Measurements from ENCODE around the gene ADGRD1. TPM values are rescaled to one million over a fixed set of nuclear protein-coding genes. Genes with fewer than 3 reads are reported as not detected.

Gene ADGRD1
- total and polyA plus RNA-seq, 4 donors, result 2.1 to 97.6 (median 31.0) TPM

DNA sequence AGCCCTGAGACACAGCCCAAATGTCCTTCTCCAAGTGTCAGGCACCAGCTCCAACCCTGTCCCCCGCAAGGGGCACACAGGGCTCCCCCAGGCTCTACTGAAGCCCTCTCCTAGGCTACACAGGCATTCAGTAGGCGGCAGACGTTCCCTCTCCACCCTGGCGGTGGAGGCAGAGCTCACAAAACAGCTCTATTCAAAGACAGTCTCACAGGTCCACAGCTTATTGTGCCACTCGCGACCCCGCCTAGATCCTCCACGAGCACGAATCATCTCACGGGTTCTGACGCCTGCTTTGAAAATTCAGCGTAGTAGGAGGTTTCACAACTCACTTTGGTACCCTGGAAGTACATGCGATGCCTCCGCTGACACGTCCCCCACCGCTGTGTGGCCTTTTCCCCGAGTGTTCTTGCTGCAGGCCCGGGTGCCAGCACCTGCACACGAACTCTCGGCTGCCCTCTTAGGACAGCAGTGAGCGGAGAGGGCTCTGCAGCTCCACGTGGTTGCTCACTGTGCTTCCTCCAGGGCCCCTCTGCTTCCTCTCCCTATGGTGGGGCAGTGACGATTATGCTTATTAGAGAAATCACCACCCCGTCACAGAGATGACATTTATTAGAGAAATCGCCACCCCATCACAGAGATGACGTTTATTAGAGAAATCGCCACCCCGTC, 78.5 kb downstream of the ADGRD1 start:
- WGBS, 2 donors, result 79 to 89% methylated on average over 28 of the region's 28 CpGs

DNA sequence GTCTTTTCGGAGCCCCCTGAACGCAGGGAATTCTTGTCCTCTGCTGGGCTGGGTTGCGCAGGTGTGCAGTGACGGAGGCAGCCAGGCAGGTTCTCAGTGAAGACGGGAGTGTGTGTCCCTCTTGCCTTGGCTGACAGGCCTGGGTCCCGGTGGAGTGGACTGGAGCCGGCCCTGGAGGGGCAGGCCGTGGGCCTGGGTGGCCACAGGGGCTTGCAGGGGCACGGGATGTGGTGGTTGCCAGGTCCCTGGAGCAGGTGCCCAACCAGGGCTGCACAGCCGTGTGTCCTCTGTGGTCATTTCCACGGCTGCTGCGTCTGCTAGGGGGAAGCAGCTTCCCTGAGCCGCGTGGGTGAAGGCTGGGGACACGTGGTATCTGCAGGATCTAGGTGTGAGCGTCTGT, 79.8 kb downstream of the ADGRD1 start:
- no peaks in the 10 kb centered on the region for H3K27me3 ChIP-seq (ENCODE audit: control insufficient read depth in 1 of 2, insufficient read depth in 2 of 2, low read length in 1 of 2)
- intact Hi-C loops (cut with DNase I), result no loop called here
- DNase-seq (no peak), ATAC-seq (ENCODE audit: low FRiP score) (no peak)
- H3K4me3 ChIP-seq (ENCODE audit: low read length in 2 of 2), result no peak overlapping the region
- H3K4me1 ChIP-seq (ENCODE audit: control insufficient read depth in 1 of 2, insufficient read depth in 2 of 2, low read length in 2 of 2), result no peaks in the 10 kb centered on the region
- H3K9me3 ChIP-seq (ENCODE audit: control insufficient read depth, low read length), result no peaks in the 10 kb centered on the region
- no peak overlapping the region for H3K27ac ChIP-seq (ENCODE audit: low read depth in 1 of 2, low read length in 2 of 2)
- 87 to 93% methylated on average over 13 to 16 of the region's 16 CpGs for WGBS, 2 donors
- H3K36me3 ChIP-seq (ENCODE audit: control insufficient read depth in 1 of 2, insufficient read depth in 2 of 2, low read length in 1 of 2), result no peaks in the 10 kb centered on the region

More for the DNA sequence above, 78.5 kb downstream of the ADGRD1 start:
- no peaks in the 10 kb centered on the region for H3K27me3 ChIP-seq (ENCODE audit: control insufficient read depth in 1 of 2, insufficient read depth in 2 of 2, low read length in 1 of 2)
- H3K4me1 ChIP-seq (ENCODE audit: control insufficient read depth in 1 of 2, insufficient read depth in 2 of 2, low read length in 2 of 2), result no peaks in the 10 kb centered on the region
- ATAC-seq (ENCODE audit: low FRiP score), result no peak
- H3K9me3 ChIP-seq (ENCODE audit: control insufficient read depth, low read length), result no peaks in the 10 kb centered on the region
- no peak overlapping the region for H3K27ac ChIP-seq (ENCODE audit: low read depth in 1 of 2, low read length in 2 of 2)
- H3K36me3 ChIP-seq (ENCODE audit: control insufficient read depth in 1 of 2, insufficient read depth in 2 of 2, low read length in 1 of 2), result no peaks in the 10 kb centered on the region
- no peak overlapping the region for H3K4me3 ChIP-seq (ENCODE audit: low read length in 2 of 2)
- no peak for DNase-seq
- intact Hi-C loops (cut with DNase I), result no loop called here

DNA sequence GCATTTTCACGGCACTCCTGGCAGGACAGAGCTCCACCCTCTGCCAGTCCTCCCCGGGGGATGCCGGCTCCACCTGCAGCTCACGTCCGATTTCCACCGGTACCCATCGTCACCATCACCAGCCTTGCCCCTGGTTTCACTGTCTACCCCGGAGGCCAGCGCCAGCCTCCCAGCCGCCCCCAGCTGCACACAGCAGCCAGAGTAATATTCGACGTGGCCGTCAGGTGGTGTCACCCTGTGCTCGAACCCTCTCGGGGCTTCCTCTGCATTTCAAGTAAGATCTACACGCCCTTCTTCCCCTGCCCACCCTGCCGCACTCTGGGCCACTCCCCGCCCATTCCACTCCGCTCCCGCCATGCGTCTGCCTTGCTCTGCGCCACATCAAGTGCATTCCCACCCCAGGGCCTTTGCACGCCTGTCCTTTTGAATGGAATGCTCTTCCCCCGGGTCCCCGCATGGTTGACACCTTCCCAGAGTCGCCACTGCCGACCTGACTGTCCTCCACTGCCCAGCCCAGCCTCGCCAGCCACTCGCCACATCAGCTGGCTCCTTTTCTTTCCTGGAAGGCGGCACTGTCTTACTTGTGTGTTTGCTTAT, 80.3 kb downstream of the ADGRD1 start:
- intact Hi-C loops (cut with DNase I), result no loop called here
- no peak for DNase-seq
- ATAC-seq (ENCODE audit: low FRiP score), result no peak
- Histone ChIP-seq H3K4me1 (ENCODE audit: control insufficient read depth in 1 of 2, insufficient read depth in 2 of 2, low read length in 2 of 2) (no peaks in the 10 kb centered on the region), H3K4me3 (ENCODE audit: low read length in 2 of 2) (no peak overlapping the region), H3K27ac (ENCODE audit: low read depth in 1 of 2, low read length in 2 of 2) (no peak overlapping the region), H3K36me3 (ENCODE audit: control insufficient read depth in 1 of 2, insufficient read depth in 2 of 2, low read length in 1 of 2) (no peaks in the 10 kb centered on the region), H3K27me3 (ENCODE audit: control insufficient read depth in 1 of 2, insufficient read depth in 2 of 2, low read length in 1 of 2) (no peaks in the 10 kb centered on the region), H3K9me3 (ENCODE audit: control insufficient read depth, low read length) (no peaks in the 10 kb centered on the region)
- WGBS, 2 donors, result 94 to 96% methylated on average over 30 of the region's 30 CpGs

DNA sequence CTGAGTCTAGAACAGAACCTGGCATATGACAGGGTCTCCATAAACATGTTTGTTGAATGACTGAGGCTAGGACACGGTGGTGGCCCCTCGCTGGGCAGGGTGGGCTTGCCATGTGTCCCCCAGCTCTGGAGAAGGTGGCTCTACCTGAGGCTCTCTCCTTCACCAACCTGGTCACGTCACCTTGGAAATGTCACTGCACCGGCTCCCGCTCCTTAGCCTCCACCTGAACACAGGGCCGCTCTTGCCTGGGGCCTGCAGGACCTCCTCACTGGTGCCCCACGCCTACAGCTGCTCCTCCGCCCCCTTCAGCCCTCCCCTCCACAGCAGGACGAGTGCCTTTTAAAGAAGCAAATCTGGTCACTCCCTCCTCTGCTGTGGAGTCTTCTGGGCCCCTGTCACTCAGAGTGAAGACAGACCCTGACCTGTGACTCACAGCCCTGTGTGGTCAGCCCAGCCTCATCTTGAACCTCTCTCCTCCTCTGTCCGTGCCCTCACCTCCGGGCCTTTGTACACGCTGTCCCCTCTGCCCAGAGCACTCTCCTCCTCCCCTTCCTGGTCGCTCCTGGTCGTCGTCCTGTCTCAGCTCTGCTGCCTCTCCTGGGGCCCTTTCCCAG, 81.0 kb downstream of the ADGRD1 start:
- Histone ChIP-seq H3K9me3 (ENCODE audit: control insufficient read depth, low read length) (no peaks in the 10 kb centered on the region), H3K4me3 (ENCODE audit: low read length in 2 of 2) (no peak overlapping the region), H3K27ac (ENCODE audit: low read depth in 1 of 2, low read length in 2 of 2) (no peak overlapping the region), H3K36me3 (ENCODE audit: control insufficient read depth in 1 of 2, insufficient read depth in 2 of 2, low read length in 1 of 2) (no peaks in the 10 kb centered on the region), H3K4me1 (ENCODE audit: control insufficient read depth in 1 of 2, insufficient read depth in 2 of 2, low read length in 2 of 2) (no peaks in the 10 kb centered on the region), H3K27me3 (ENCODE audit: control insufficient read depth in 1 of 2, insufficient read depth in 2 of 2, low read length in 1 of 2) (no peaks in the 10 kb centered on the region)
- DNase-seq (no peak), ATAC-seq (ENCODE audit: low FRiP score) (no peak)
- intact Hi-C loops (cut with DNase I), result no loop called here
- 76 to 80% methylated on average over 15 of the region's 15 CpGs for WGBS, 2 donors

DNA sequence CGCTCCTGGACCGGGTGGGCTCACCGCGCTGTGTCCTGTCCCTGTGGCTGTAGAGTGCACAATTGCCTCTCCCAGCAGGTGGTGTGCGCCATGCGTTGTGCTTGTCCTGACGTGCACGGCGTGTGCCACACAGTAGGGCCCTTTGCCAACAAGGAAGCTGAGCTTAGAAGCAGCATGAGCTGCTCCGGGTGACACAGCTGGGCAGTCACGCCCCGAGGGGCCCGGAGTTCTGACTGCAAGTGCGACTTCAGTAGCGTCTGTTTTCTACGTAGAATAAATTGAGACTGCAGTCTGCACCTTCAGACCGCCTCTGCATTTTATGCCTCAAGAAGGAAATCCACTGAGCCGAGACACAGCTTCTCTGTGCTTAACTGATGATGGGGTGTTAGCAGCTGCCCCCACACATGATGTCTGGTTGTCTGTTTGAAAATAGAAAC, 81.6 kb downstream of the ADGRD1 start:
- ATAC-seq (ENCODE audit: low FRiP score) (no peak), DNase-seq (no peak)
- Histone ChIP-seq H3K4me3 (ENCODE audit: low read length in 2 of 2) (no peak overlapping the region), H3K27ac (ENCODE audit: low read depth in 1 of 2, low read length in 2 of 2) (no peak overlapping the region), H3K9me3 (ENCODE audit: control insufficient read depth, low read length) (no peaks in the 10 kb centered on the region), H3K36me3 (ENCODE audit: control insufficient read depth in 1 of 2, insufficient read depth in 2 of 2, low read length in 1 of 2) (no peaks in the 10 kb centered on the region), H3K27me3 (ENCODE audit: control insufficient read depth in 1 of 2, insufficient read depth in 2 of 2, low read length in 1 of 2) (no peaks in the 10 kb centered on the region), H3K4me1 (ENCODE audit: control insufficient read depth in 1 of 2, insufficient read depth in 2 of 2, low read length in 2 of 2) (no peaks in the 10 kb centered on the region)
- intact Hi-C loops (cut with DNase I), result no loop called here
- 82 to 84% methylated on average over 18 of the region's 18 CpGs for WGBS, 2 donors

DNA sequence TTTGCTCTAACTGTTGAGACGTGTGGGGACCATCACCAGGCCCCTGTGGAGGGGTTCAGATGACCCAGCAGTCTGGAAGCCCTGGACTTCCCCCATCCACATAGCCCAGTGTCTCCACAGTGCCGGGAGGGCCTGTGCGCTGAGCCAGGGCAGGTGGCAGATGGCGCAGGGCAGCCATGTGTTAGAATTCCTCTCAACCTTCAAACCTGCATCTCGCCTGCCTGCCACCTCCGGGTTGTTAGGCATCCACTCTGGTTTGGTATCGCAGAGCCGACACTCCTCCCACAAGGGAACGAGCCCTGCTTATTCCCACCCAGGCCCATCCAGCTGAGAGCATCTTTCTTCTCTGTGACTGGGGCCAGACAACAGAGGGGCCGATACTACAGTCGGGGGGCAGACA, 84.5 kb downstream of the ADGRD1 start:
- 95% methylated on average over 11 of the region's 11 CpGs for WGBS, 2 donors

DNA sequence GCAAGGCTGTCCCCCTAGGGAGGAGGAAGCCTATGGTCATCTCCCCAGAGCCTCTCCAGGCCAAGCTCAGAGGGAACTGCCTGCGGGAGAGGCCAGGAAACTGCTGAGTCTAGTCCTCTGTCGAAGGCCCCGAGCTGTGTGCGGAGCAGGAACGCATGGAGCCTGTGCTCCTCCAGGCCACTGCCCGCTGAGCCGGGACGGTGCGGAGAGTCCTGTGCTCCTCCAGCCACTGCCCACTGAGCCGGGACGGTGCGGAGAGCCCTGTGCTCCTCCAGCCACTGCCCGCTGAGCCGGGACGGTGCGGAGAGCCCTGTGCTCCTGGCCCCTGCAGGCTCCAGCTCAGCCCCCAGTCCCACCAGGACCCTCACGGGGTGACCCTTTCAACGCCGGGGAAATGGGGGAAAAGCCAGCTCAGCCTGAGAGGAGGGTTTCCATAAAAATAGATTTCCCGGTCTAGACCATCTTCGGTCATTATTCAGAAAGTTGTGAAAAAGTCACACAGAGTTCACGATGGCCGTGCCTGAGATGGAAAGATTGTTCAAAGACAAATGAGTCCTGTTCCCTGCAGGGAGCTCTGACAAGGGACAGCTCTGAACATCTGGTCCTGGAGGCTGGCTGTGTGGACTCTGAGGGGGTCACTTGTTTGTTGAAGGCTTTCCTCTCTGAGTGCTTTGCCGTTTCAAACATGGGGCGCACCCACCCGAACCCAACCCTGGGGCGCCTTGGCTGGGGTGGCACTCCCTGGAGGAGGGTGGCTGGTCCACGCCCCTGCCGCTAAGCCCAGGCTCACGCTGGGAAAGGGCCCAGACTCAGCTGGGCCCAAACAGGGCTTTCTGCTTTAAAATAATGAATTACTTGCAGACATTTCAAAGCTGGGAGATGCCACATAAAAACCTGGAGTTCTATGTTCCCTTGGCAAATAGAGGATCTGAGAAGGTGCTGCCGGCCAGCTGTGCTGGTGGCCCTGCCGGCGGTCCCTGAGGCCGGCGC, 85.5 kb downstream of the ADGRD1 start:
- no peaks in the 10 kb centered on the region for H3K4me1 ChIP-seq (ENCODE audit: control insufficient read depth in 1 of 2, insufficient read depth in 2 of 2, low read length in 2 of 2)
- H3K9me3 ChIP-seq (ENCODE audit: control insufficient read depth, low read length), result no peaks in the 10 kb centered on the region
- DNase-seq (peak; percentile 33 to 66), ATAC-seq (ENCODE audit: low FRiP score) (no peak)
- no peak overlapping the region for H3K27ac ChIP-seq (ENCODE audit: low read depth in 1 of 2, low read length in 2 of 2)
- 76 to 79% methylated on average over 35 of the region's 35 CpGs for WGBS, 2 donors
- intact Hi-C loops (cut with DNase I), result no loop called here
- H3K27me3 ChIP-seq (ENCODE audit: control insufficient read depth in 1 of 2, insufficient read depth in 2 of 2, low read length in 1 of 2), result no peaks in the 10 kb centered on the region
- no peaks in the 10 kb centered on the region for H3K36me3 ChIP-seq (ENCODE audit: control insufficient read depth in 1 of 2, insufficient read depth in 2 of 2, low read length in 1 of 2)
- no peak overlapping the region for H3K4me3 ChIP-seq (ENCODE audit: low read length in 2 of 2)

More for the DNA sequence above, 84.5 kb downstream of the ADGRD1 start:
- Histone ChIP-seq H3K4me1 (ENCODE audit: control insufficient read depth in 1 of 2, insufficient read depth in 2 of 2, low read length in 2 of 2) (no peaks in the 10 kb centered on the region), H3K36me3 (ENCODE audit: control insufficient read depth in 1 of 2, insufficient read depth in 2 of 2, low read length in 1 of 2) (no peaks in the 10 kb centered on the region), H3K4me3 (ENCODE audit: low read length in 2 of 2) (no peak overlapping the region), H3K9me3 (ENCODE audit: control insufficient read depth, low read length) (no peaks in the 10 kb centered on the region), H3K27me3 (ENCODE audit: control insufficient read depth in 1 of 2, insufficient read depth in 2 of 2, low read length in 1 of 2) (no peaks in the 10 kb centered on the region), H3K27ac (ENCODE audit: low read depth in 1 of 2, low read length in 2 of 2) (no peak overlapping the region)
- no peak for ATAC-seq (ENCODE audit: low FRiP score)
- intact Hi-C loops (cut with DNase I), result no loop called here
- DNase-seq, result no peak

DNA sequence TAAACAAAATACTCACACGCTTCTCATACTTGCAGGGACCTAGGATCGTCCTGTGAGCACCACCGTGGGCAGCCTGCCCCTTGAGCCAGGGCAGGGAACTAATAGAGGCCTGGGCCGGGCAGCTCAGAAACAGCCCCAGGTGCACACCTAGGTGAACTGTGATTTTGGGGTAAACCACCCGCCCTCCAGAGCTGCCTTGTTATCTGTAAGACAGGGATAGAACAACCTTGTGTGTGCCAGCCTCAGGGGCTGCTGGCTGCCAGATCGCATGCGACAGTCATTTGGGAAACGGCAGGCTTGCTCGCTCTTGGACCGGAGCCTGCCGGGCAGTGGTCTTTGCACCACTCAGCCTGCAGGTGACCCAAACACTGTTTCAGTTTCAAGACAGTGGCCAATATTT, 86.8 kb downstream of the ADGRD1 start:
- Histone ChIP-seq H3K27ac (ENCODE audit: low read depth in 1 of 2, low read length in 2 of 2) (no peak overlapping the region), H3K27me3 (ENCODE audit: control insufficient read depth in 1 of 2, insufficient read depth in 2 of 2, low read length in 1 of 2) (no peaks in the 10 kb centered on the region), H3K9me3 (ENCODE audit: control insufficient read depth, low read length) (no peaks in the 10 kb centered on the region), H3K4me1 (ENCODE audit: control insufficient read depth in 1 of 2, insufficient read depth in 2 of 2, low read length in 2 of 2) (no peaks in the 10 kb centered on the region), H3K36me3 (ENCODE audit: control insufficient read depth in 1 of 2, insufficient read depth in 2 of 2, low read length in 1 of 2) (no peaks in the 10 kb centered on the region), H3K4me3 (ENCODE audit: low read length in 2 of 2) (no peak overlapping the region)
- ATAC-seq (ENCODE audit: low FRiP score), result no peak
- WGBS, 2 donors, result 85 to 89% methylated on average over 11 of the region's 11 CpGs
- intact Hi-C loops (cut with DNase I), result no loop called here
- peak in 1 of 2 donors; percentile 46 for DNase-seq

All from aorta (tissue), 5 donors.